HFFc6 (cell line): Measurements from ENCODE around the gene SPTB. TPM values are rescaled to one million over a fixed set of nuclear protein-coding genes. Genes with fewer than 3 reads are reported as not detected.

ENCODE experiments used
- DNase-seq: peaks from one replicate; pipeline ENCODE4 v3.0.0-alpha.2; 2018
- H3K27ac Mint-ChIP-seq: 2 replicates; pipeline ENCODE4 v1.8.0; 2020; ENCODE audit warnings: mild to moderate bottlenecking, mixed read lengths
- H3K27me3 Mint-ChIP-seq: 2 replicates; pipeline ENCODE4 v1.8.0; 2021; ENCODE audit warnings: mild to moderate bottlenecking, moderate library complexity, mixed read lengths; ENCODE audit not compliant: insufficient read depth
- H3K36me3 Mint-ChIP-seq: 2 replicates; pipeline ENCODE4 v1.8.0; 2021; ENCODE audit warnings: low read depth, mixed read lengths
- H3K4me1 Mint-ChIP-seq: 2 replicates; pipeline ENCODE4 v1.8.0; 2020; ENCODE audit warnings: low read depth, mixed read lengths
- H3K4me3 Mint-ChIP-seq: 2 replicates; pipeline ENCODE4 v1.8.0; 2020; ENCODE audit warnings: mild to moderate bottlenecking, moderate library complexity, mixed read lengths
- H3K9me3 Mint-ChIP-seq: 2 replicates; pipeline ENCODE4 v1.8.0; 2020; ENCODE audit warnings: mild to moderate bottlenecking, mixed read lengths
- total RNA-seq, 6 experiments: library from RNA; stranded (reverse); fragmentation: NEBNext Ultra II Directional; extraction: Animal tissue kit (Norgen Biotek cat#: 25700); gene quantifications; 2 replicates in 1 of 6; 3 replicates in 5 of 6; pipeline ENCODE4 v1.2.3, GENCODE V29; 2021
- TF ChIP-seq, protein P1 (sequence below): fragments of 200-600 bp; sonication (generic); IDR thresholded peaks from 2 replicates; pipeline ENCODE4 v1.5.0; 2021; ENCODE audit warnings: antibody characterized with exemption, mild to moderate bottlenecking

SPTB gene
- total RNA-seq, 6 experiments from 2014 or later, result 0.58 to 1.1 (median 0.72) TPM

DNA sequence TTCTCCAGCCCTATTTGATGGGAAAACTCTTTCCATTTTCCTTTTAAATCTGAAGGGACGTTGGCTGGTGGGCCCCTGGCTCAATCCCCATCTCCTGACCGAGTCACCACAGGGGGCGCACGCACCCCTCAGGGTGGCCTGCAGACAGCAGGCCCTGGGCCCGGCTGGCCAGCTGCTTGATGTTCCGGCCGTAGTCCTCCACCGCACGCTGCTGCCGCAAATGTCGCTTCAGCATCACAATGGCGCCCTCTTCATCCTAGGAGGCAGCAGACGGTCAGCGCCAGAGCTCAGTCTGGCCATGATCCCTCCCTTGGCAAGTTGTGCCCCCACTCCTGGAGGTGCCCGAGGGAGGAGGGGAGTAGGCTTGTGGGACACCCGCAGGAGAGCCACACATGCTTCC, 105.4 kb downstream of the SPTB start:
- no peaks in the 10 kb centered on the region for H3K9me3 Mint-ChIP-seq
- no peaks in the 10 kb centered on the region for H3K4me1 Mint-ChIP-seq
- H3K27ac Mint-ChIP-seq, result no peak overlapping the region
- no peak overlapping the region for H3K4me3 Mint-ChIP-seq
- TF ChIP-seq, protein P1, sequence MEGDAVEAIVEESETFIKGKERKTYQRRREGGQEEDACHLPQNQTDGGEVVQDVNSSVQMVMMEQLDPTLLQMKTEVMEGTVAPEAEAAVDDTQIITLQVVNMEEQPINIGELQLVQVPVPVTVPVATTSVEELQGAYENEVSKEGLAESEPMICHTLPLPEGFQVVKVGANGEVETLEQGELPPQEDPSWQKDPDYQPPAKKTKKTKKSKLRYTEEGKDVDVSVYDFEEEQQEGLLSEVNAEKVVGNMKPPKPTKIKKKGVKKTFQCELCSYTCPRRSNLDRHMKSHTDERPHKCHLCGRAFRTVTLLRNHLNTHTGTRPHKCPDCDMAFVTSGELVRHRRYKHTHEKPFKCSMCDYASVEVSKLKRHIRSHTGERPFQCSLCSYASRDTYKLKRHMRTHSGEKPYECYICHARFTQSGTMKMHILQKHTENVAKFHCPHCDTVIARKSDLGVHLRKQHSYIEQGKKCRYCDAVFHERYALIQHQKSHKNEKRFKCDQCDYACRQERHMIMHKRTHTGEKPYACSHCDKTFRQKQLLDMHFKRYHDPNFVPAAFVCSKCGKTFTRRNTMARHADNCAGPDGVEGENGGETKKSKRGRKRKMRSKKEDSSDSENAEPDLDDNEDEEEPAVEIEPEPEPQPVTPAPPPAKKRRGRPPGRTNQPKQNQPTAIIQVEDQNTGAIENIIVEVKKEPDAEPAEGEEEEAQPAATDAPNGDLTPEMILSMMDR, result peak; percentile 43; the same call in 1 of the 2 replicates
- no peak for DNase-seq
- H3K27me3 Mint-ChIP-seq, result peaks cover 2% of the 10 kb centered on the region
- no peaks in the 10 kb centered on the region for H3K36me3 Mint-ChIP-seq

DNA sequence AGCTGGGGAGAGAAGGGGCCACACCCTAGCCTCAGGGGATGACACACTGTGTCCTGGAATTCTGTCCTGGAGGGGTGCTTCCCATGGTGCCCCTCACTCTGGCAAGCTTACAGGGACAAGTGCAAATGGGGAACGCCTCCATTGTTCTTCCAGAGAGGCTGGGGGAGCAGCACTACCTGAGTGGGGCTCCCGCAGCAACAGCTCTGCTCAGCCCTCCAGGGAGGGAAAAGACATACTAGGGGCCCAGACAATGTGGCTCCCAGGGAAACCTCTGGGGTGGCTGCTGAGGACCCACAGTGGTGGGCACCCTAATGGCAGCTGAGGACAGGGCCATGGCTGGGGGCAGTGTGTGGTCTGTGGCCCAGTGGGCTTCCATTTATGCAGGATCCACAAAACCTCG, 106.1 kb downstream of the SPTB start:
- DNase-seq, result no peak
- TF ChIP-seq, protein P1, result no peak
- Mint-ChIP-seq H3K4me3 (no peak overlapping the region), H3K27me3 (peaks cover 2% of the 10 kb centered on the region), H3K36me3 (no peaks in the 10 kb centered on the region), H3K4me1 (no peaks in the 10 kb centered on the region), H3K27ac (no peak overlapping the region), H3K9me3 (no peaks in the 10 kb centered on the region)

DNA sequence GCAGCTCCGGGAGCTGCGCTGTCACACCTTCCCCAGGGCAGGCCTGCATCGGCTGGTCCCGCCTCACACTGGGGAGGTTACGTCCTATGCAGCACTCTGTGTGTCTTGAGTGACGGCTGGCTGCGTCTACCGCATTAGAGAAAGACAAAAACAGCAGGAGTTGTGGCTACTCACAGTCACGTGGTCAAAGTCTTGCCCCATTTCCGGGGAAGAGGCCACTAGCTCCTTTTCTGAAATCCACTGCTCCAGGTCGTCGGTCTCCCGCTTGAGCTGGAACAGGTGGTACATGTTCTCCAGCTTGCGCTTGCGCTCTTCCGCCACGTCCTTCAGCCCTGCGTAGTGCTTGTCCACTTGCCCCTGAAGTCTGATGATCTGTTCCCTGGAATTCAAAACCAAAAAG, 106.7 kb downstream of the SPTB start:
- H3K4me3 Mint-ChIP-seq, result no peak overlapping the region
- TF ChIP-seq, protein P1, result no peak
- no peaks in the 10 kb centered on the region for H3K36me3 Mint-ChIP-seq
- peaks cover 2% of the 10 kb centered on the region for H3K27me3 Mint-ChIP-seq
- no peaks in the 10 kb centered on the region for H3K4me1 Mint-ChIP-seq
- no peak overlapping the region for H3K27ac Mint-ChIP-seq
- no peak for DNase-seq
- H3K9me3 Mint-ChIP-seq, result no peaks in the 10 kb centered on the region

DNA sequence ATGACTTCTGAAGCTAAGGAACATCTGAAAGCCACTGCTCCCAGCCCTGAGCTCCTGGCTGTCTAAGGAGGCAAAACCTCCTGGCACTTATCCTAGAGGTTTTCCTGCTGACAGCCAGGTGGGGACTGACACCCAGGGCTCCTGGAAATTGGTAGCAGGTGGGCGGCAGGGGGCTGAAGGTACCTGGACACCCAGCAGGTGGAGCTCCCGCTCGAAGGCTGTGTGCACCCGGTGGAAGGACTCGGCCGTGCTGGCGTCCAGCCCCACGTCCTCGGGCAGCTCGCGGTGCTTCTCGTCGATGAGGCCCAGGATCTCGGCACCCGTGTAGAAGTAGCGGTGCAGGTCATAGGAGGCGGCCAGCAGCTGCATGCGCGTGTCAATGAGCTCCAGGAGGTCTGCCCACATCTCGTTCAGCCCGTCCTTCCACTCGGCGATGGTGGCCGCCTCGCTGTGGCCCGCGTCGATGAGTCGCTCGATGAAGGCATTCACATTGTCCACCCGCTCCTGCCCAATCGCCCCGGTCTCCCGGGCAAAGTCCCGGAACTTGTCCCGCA, 107.2 kb downstream of the SPTB start:
- no peaks in the 10 kb centered on the region for H3K9me3 Mint-ChIP-seq
- TF ChIP-seq, protein P1, result peak; percentile 33; the same call in 1 of the 2 replicates
- H3K4me3 Mint-ChIP-seq, result no peak overlapping the region
- no peaks in the 10 kb centered on the region for H3K4me1 Mint-ChIP-seq
- DNase-seq, result no peak
- H3K36me3 Mint-ChIP-seq, result no peaks in the 10 kb centered on the region
- no peak overlapping the region for H3K27ac Mint-ChIP-seq
- peaks cover 2% of the 10 kb centered on the region for H3K27me3 Mint-ChIP-seq

DNA sequence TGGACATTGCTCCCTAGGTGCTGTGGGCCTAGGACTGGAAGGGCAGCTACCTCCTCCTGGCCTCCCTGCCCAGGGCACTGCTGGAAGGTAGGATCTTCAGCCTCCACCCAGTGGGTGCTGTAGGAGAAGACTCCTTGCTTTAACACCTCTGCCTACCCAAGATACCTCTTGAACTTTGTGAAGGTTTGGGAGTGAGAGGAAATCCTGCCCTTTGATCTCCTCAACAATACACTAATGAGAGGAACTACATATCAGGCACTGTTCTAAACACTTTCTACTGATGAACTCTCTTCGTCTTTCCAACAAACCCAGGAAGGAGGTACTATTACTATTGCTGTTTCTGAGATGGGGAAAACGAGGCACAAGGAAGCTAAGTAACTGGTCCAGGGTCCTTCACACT, 108.5 kb downstream of the SPTB start:
- no peak for DNase-seq
- Mint-ChIP-seq H3K4me3 (no peak overlapping the region), H3K27ac (no peak overlapping the region), H3K36me3 (no peaks in the 10 kb centered on the region), H3K27me3 (no peaks in the 10 kb centered on the region), H3K4me1 (no peaks in the 10 kb centered on the region), H3K9me3 (no peaks in the 10 kb centered on the region)
- TF ChIP-seq, protein P1, result no peak

DNA sequence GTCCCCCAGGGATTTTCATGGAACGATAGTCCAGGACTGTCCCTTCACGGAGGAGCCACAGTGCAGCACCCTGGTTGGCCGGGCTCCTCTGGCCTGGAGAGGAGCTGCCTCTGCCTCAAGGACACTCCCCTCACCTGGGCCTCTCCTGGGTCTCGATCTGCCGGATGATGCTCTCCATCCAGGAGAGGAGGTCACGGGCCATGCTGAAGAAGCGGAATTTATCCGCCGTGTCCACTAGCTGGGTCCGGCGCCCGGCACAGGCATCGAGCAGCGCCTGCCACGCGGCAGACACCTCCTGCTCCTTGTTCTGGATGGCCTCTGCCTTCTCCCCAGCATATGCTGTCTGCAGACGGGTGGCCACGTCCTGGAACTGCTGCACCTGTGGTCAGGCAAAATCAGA, 109.0 kb downstream of the SPTB start:
- Mint-ChIP-seq H3K36me3 (no peaks in the 10 kb centered on the region), H3K27ac (no peak overlapping the region), H3K9me3 (no peaks in the 10 kb centered on the region), H3K4me1 (no peaks in the 10 kb centered on the region), H3K27me3 (no peaks in the 10 kb centered on the region), H3K4me3 (no peak overlapping the region)
- no peak for DNase-seq
- TF ChIP-seq, protein P1, result no peak
